Gastrocnemius medialis (tissue), 4 donors: Measurements from ENCODE around the gene FUZ. TPM values are rescaled to one million over a fixed set of nuclear protein-coding genes. Genes with fewer than 3 reads are reported as not detected.

Experiments used
- ATAC-seq, 2 donors: fragments of 150-250 bp; one replicate each; pipeline ENCODE4 v1.9.1; 2016
- DNase-seq, 2 donors: peaks; one replicate each; pipeline ENCODE4 v3.0.0-alpha.2; 2019
- H3K27ac ChIP-seq, 4 donors: fragments of 200-600 bp; sonication (generic); 1 replicate in 1 of 4; 2 replicates in 3 of 4; pipeline ENCODE4 v1.5.1; 2016 to 2018; ENCODE audit warnings: mild to moderate bottlenecking in 2 of 4, moderate library complexity in 1 of 4
- H3K27me3 ChIP-seq, 3 donors: fragments of 200-600 bp; sonication (generic) in 2 of 3; 1 replicate in 1 of 3; 2 replicates in 2 of 3; pipeline versions ENCODE4 v1.5.1 to v1.6.0; 2016 to 2019; ENCODE audit warnings: mild to moderate bottlenecking in 1 of 3, moderate library complexity in 1 of 3
- H3K36me3 ChIP-seq, 2 donors: fragments of 200-600 bp; sonication (generic) in 1 of 2; one replicate each; pipeline ENCODE4 v1.5.1; 2017 to 2018
- H3K4me1 ChIP-seq, 2 donors: fragments of 200-600 bp; sonication (generic) in 1 of 2; one replicate each; pipeline ENCODE4 v1.5.1; 2016 to 2017; ENCODE audit warnings: mild to moderate bottlenecking in 2 of 2
- H3K4me3 ChIP-seq, 4 donors: fragments of 200-600 bp; sonication (generic) in 3 of 4; 1 replicate in 1 of 4; 2 replicates in 3 of 4; pipeline ENCODE4 v1.5.1; 2016 to 2019; ENCODE audit warnings: mild to moderate bottlenecking in 2 of 4
- H3K9me3 ChIP-seq, 3 donors: fragments of 200-600 bp; sonication (generic) in 2 of 3; 1 replicate in 1 of 3; 2 replicates in 2 of 3; pipeline ENCODE4 v1.5.1; 2016 to 2019
- POLR2A ChIP-seq, 2 donors: fragments of 450-650 bp; IDR thresholded peaks; one replicate each; pipeline ENCODE4 v1.6.1; 2017; ENCODE audit warnings: antibody characterized with exemption in 2 of 2, mild to moderate bottlenecking in 2 of 2, moderate library complexity in 2 of 2
- in situ Hi-C, 4 donors: fragments of 200-750 bp; cut with MboI; loops; one replicate each; pipeline versions ENCODE4 v1.15.0 to v1.8.0; 2017; ENCODE audit warnings: low sequenced_read_pairs in 4 of 4
- intact Hi-C: fragments of 100-400 bp; cut with DNase I; formaldehyde crosslinking; loops from one replicate; pipeline ENCODE4 v1.15.1; 2023; ENCODE audit warnings: low total_unique reads
- total RNA-seq, 4 donors: library from RNA; depleted of rRNA; stranded (reverse); fragments of >200 nt; gene quantifications; one replicate each; pipeline versions ENCODE4 v1.1.0 to v1.2.3, GENCODE V29; 2016
- TF ChIP-seq, protein P1 (sequence below), 5 experiments: fragments of 450-650 bp in 3 of 5; fragments of 200-600 bp in 2 of 5; sonication (generic) in 2 of 5; IDR thresholded peaks in 4 of 5; conservative IDR thresholded peaks in 1 of 5; 1 replicate in 4 of 5; 2 replicates in 1 of 5; pipeline ENCODE4 v1.5.1; 2016 to 2019; ENCODE audit warnings: antibody characterized with exemption in 5 of 5, mild to moderate bottlenecking in 3 of 5, moderate library complexity in 3 of 5

The FUZ gene
- total RNA-seq, 4 donors from 2014 or later: 14.2 to 35.5 (median 26.0) TPM

DNA sequence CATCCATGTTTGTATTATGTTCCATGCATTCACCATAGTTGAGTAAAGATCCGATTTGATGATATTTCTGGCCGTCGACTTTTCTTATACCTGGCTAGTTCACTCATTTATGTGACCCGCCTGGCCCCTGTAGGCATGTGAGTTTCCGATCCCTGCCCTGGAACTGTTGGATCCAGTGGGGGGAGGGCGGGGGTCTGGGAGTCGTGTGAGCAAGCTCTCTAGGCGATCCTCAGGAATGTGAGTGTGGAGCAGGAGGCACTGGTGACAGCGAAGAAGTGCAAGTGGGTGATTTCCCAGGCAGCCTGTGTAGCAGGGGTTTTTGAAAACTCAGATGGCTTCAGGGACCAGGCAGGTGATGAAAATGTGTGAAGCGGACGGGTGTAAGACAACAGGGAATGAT lies 27.2 kb upstream of the FUZ start:
- DNase-seq (no peak), ATAC-seq (no peak)
- intact Hi-C loops (no loop called here), in situ Hi-C loops (no loop called here)
- H3K4me1 ChIP-seq: peaks cover 17 to 21% of the 10 kb centered on the region in 2 donors
- no peaks in the 10 kb centered on the region for H3K9me3 ChIP-seq
- H3K27me3 ChIP-seq: no peaks in the 10 kb centered on the region
- peak overlapping the region; percentile 79 to 96 (median 92) for H3K27ac ChIP-seq
- TF ChIP-seq POLR2A (IDR thresholded peaks at IDR 0.05): no peak
- TF ChIP-seq, protein P1, sequence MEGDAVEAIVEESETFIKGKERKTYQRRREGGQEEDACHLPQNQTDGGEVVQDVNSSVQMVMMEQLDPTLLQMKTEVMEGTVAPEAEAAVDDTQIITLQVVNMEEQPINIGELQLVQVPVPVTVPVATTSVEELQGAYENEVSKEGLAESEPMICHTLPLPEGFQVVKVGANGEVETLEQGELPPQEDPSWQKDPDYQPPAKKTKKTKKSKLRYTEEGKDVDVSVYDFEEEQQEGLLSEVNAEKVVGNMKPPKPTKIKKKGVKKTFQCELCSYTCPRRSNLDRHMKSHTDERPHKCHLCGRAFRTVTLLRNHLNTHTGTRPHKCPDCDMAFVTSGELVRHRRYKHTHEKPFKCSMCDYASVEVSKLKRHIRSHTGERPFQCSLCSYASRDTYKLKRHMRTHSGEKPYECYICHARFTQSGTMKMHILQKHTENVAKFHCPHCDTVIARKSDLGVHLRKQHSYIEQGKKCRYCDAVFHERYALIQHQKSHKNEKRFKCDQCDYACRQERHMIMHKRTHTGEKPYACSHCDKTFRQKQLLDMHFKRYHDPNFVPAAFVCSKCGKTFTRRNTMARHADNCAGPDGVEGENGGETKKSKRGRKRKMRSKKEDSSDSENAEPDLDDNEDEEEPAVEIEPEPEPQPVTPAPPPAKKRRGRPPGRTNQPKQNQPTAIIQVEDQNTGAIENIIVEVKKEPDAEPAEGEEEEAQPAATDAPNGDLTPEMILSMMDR (IDR thresholded peaks at IDR 0.05 in 4 of 5, conservative IDR thresholded peaks at IDR 0.05 in 1 of 5): no peak
- peaks cover 0 to 52% of the 10 kb centered on the region in 2 donors for H3K36me3 ChIP-seq
- no peak overlapping the region for H3K4me3 ChIP-seq

DNA sequence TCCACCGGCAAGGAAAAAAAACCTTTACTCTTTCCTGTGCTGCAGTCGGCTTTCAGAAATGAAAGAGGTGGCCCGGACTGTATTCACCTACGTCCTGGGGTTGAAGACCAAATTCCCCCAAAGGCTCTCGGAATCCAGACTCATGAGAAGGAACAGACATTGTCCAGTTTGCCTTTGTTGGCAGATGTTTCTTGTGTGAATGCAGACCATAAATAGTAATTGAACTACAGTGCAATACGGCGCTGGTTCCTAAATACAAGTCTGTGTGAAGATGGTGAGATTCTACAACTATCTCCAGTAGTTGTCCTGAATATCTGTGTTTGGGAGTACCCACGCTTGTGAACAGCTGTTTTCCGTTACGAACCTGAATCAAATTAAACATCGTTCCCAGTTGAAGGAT lies 26.6 kb upstream of the FUZ start:
- H3K36me3 ChIP-seq: peaks cover 0 to 58% of the 10 kb centered on the region in 2 donors
- H3K4me3 ChIP-seq: no peak overlapping the region
- H3K27me3 ChIP-seq: no peaks in the 10 kb centered on the region
- H3K27ac ChIP-seq: peak overlapping the region; percentile 79 to 96 (median 92)
- peaks cover 12 to 15% of the 10 kb centered on the region in 2 donors for H3K4me1 ChIP-seq
- no peaks in the 10 kb centered on the region for H3K9me3 ChIP-seq
- TF ChIP-seq, protein P1 (IDR thresholded peaks at IDR 0.05 in 4 of 5, conservative IDR thresholded peaks at IDR 0.05 in 1 of 5): no peak
- TF ChIP-seq POLR2A (IDR thresholded peaks at IDR 0.05): no peak
- in situ Hi-C loops (no loop called here), intact Hi-C loops (no loop called here)
- DNase-seq (no peak), ATAC-seq (no peak)

DNA sequence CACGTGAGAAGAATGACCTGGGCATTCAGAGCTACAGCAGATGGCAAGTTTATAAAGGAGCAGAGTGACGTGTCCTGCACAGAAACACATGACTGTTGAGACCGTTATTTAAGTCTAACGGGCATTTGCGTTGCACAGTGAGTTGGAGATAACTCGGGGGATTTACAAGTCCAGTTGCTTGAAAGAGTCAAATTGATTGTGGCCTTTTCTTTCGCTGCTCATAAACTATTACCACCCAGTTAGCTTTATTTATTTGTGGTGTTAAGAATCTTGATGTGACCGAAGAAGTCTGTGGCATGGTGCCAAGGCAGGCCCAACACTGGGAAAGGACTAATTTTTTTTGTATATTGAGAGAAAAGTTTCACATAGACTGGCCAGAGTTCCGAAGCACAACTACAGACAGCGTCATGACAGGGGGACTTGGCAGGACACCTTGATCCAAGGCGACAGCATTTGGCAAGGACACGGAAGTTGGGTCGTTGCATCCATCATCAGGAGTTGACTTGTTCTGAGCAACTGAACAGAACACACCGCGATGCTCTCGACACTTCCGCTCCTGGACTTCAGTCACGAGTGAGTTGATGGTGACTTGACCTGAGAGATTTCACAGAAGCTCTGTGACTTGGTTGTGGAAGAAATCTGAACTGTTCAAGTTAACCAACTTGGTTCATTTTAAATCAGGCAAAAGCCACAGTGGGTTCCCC lies 25.9 kb upstream of the FUZ start:
- DNase-seq: no peak
- ATAC-seq: peak; percentile 17 to 34
- H3K4me1 ChIP-seq: peaks cover 12 to 15% of the 10 kb centered on the region in 2 donors
- H3K27me3 ChIP-seq: no peaks in the 10 kb centered on the region
- in situ Hi-C loops (no loop called here), intact Hi-C loops (no loop called here)
- no peaks in the 10 kb centered on the region for H3K9me3 ChIP-seq
- no peak overlapping the region for H3K4me3 ChIP-seq
- no peak for TF ChIP-seq POLR2A (IDR thresholded peaks at IDR 0.05)
- peaks cover 0 to 65% of the 10 kb centered on the region in 2 donors for H3K36me3 ChIP-seq
- peak overlapping the region; percentile 79 to 96 (median 92) for H3K27ac ChIP-seq

DNA sequence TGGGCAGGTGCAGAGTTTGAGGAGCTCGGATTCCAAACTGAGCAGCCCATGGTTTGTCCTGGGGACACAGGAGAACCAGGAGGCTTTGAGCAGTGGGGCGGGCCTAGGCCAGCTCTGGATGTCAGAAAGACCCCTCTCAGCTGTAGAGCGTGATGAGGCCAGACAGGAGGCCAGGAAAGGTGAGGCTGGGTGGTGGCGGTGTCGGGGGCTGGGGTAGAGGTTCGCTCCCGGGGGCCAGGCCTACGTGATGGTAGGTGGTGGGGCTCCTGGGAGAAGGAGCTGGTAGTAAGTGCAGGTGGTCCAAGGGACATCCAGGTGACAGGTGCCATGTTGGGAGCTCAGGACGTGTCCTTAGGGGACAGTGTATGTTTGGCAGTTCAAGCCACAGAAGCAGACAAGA lies 24.3 kb upstream of the FUZ start:
- Histone ChIP-seq H3K27me3 (no peaks in the 10 kb centered on the region), H3K4me1 (peaks cover 21 to 25% of the 10 kb centered on the region in 2 donors), H3K4me3 (no peak overlapping the region), H3K36me3 (peaks cover 0 to 70% of the 10 kb centered on the region in 2 donors), H3K27ac (peak overlapping the region; percentile 79 to 96 (median 92)), H3K9me3 (no peaks in the 10 kb centered on the region)
- in situ Hi-C loops (no loop called here), intact Hi-C loops (no loop called here)
- no peak for ATAC-seq
- no peak for DNase-seq
- TF ChIP-seq POLR2A (IDR thresholded peaks at IDR 0.05): no peak
- TF ChIP-seq, protein P1 (IDR thresholded peaks at IDR 0.05 in 4 of 5, conservative IDR thresholded peaks at IDR 0.05 in 1 of 5): no peak

DNA sequence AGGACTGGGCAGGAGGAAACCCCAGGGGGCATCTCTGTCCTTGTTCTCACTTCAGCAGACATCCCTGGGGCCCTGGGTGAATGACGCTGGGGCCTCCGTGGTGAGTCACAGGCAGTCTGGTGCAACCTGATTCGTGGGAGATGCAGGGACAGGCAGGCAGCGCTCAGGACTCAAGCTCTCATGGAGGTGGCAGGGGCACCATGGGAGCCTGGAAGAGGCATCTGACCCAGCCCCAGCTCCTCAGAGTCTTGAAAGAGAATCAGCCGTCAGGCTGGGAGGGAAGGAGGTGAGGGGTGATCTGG lies 23.9 kb upstream of the FUZ start:
- Histone ChIP-seq H3K27ac (peak overlapping the region in 3 of 4 donors; percentile 89 to 96 (median 94)), H3K4me1 (peaks cover 21 to 26% of the 10 kb centered on the region in 2 donors), H3K9me3 (no peaks in the 10 kb centered on the region), H3K36me3 (peaks cover 0 to 75% of the 10 kb centered on the region in 2 donors), H3K4me3 (no peak overlapping the region), H3K27me3 (no peaks in the 10 kb centered on the region)
- no peak for DNase-seq
- in situ Hi-C loops: no loop called here
- ATAC-seq: no peak
- intact Hi-C loops: no loop called here
- no peak for TF ChIP-seq POLR2A (IDR thresholded peaks at IDR 0.05)
- TF ChIP-seq, protein P1 (IDR thresholded peaks at IDR 0.05 in 4 of 5, conservative IDR thresholded peaks at IDR 0.05 in 1 of 5): no peak
